ENCODE data around the gene WDR20. TPM values are rescaled to one million over a fixed set of nuclear protein-coding genes. Genes with fewer than 3 reads are reported as not detected.
"Not testable (repeated sequence)": the region's sequence is repeated elsewhere in the genome, so short reads cannot be mapped to it uniquely, and the experiment has no call there.

Gene WDR20
- total RNA-seq, 1 donor from 2014 or later: 20.1 TPM

GRCh38 chr14:102241147-102241546 is 101.5 kb downstream of the WDR20 start:
- DNase-seq: no peak

- DNase-seq: not testable (repeated sequence)
Observed at GRCh38 chr14:102243795-102244194, 104.1 kb downstream of the WDR20 start.

GRCh38 chr14:102246071-102246470 is 106.4 kb downstream of the WDR20 start:
- no peak for DNase-seq

DNA sequence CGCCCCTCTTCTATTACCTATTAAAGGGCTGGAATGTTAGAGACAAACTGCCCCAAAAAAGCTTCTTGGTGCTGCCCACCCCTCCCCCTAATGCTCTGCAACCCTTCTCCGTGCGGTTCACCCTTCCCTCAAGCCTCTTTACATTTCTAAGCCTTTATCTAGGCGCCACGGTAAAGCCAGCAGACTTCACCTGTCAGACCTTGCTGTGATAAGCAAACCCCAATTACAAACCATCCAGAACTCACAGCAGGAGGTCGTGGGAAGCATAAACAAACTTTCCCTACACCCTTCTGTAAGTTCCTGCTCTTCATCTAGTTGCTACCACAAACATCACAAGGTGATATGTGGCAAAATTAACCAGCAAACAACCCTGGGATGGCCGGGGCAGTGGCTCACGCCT is 108.4 kb downstream of the WDR20 start:
- DNase-seq: no peak

GRCh38 chr14:102249041-102249440 is 109.3 kb downstream of the WDR20 start:
- no peak for DNase-seq

- no peak for DNase-seq
Observed at GRCh38 chr14:102249981-102250380, 110.3 kb downstream of the WDR20 start.

GRCh38 chr14:102250636-102251035 is 110.9 kb downstream of the WDR20 start:
- DNase-seq: no peak

- DNase-seq: no peak
Observed at GRCh38 chr14:102251161-102251560, 111.5 kb downstream of the WDR20 start.

- DNase-seq: no peak
Observed at GRCh38 chr14:102252834-102253801, 113.4 kb downstream of the WDR20 start.

GRCh38 chr14:102255401-102256190 is 115.9 kb downstream of the WDR20 start:
- DNase-seq: no peak

- DNase-seq: no peak
Observed at GRCh38 chr14:102256716-102257115, 117.0 kb downstream of the WDR20 start.

DNA sequence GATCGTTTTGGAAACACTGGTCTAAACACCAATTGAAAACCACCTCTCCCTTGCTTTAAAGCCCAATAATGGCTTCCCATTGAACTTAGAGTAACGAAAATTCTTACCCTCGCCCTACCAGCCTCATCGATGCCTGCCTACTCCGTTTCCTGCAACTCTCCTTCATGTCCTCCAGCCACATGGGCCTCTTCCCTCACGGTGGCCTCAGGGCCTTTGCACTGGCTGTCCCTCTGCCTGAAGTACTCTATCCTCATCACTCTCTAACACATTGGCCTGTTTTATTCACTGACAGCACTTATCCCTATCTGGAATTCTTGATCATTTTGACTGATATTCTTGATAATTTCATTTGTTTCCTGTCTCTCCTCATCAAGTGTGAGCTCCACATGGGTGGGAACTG is 118.4 kb downstream of the WDR20 start:
- DNase-seq: no peak

Other genes starting within 250 kb of the WDR20 start
- gene DYNC1H1, start 175.3 kb upstream of the WDR20 start, total RNA-seq: 564 and 1,322 TPM in 2 replicates
- gene HSP90AA1, start 52.9 kb upstream of the WDR20 start, total RNA-seq: 663 and 684 TPM in 2 replicates
- 2.7 and 3.9 TPM in 2 replicates for gene MOK, start 165.3 kb downstream of the WDR20 start, total RNA-seq
- gene ZNF839, start 179.8 kb downstream of the WDR20 start, total RNA-seq: 5.8 and 8.0 TPM in 2 replicates
- gene CINP, start 223.0 kb downstream of the WDR20 start, total RNA-seq: 57.9 and 61.9 TPM in 2 replicates
- 14.6 and 25.4 TPM in 2 replicates for gene TECPR2, start 223.0 kb downstream of the WDR20 start, total RNA-seq

All from dermis blood vessel endothelial cell (primary cell).